ENCODE measurements around the gene HMGN5. TPM values are rescaled to one million over a fixed set of nuclear protein-coding genes. Genes with fewer than 3 reads are reported as not detected.
A peak's percentile ranks its signal among the peaks of the same experiment; 100 is the strongest.

HMGN5 gene
- 1 to 10 TPM; 1.2 to 2.8 TPM for total RNA-seq

GRCh38 chrX:81201671-81202455, at the start of gene HMGN5, which contains the start of gene SH3BGRL:
Gene HMGN5, minus strand, starts transcription at chrX:81201913. Its CDS starts 80,364 bp downstream, at chrX:81121549.
Gene SH3BGRL, plus strand, starts transcription at chrX:81202102. Its CDS starts 99 bp downstream, at chrX:81202201.
- Mint-ChIP-seq H3K27me3 (no peaks in the 10 kb centered on the region), H3K4me3 (peak within 1 kb of the TSS; percentile 94), H3K9me3 (no peaks in the 10 kb centered on the region), H3K4me1 (peaks cover 15% of the 10 kb centered on the region), H3K27ac (peak within 1 kb of the TSS; percentile 90), H3K36me3 (ENCODE audit: low read depth) (peaks cover 10% of the 10 kb centered on the region)
- ATAC-seq (replicated peaks) = peak; percentile 97

- Mint-ChIP-seq H3K36me3 (ENCODE audit: low read depth) (peaks cover 23% of the 10 kb centered on the region), H3K27me3 (no peaks in the 10 kb centered on the region), H3K4me1 (peaks cover 8% of the 10 kb centered on the region), H3K27ac (no peak overlapping the region), H3K4me3 (no peak overlapping the region), H3K9me3 (peaks cover 5% of the 10 kb centered on the region)
- ATAC-seq (replicated peaks) = no peak
Measured at GRCh38 chrX:81241753-81242152, 40.0 kb upstream of the HMGN5 start.

GRCh38 chrX:81240701-81241331, 39.1 kb upstream of the HMGN5 start:
- H3K27ac Mint-ChIP-seq = no peak overlapping the region
- H3K9me3 Mint-ChIP-seq = peaks cover 5% of the 10 kb centered on the region
- no peaks in the 10 kb centered on the region for H3K27me3 Mint-ChIP-seq
- peaks cover 6% of the 10 kb centered on the region for H3K4me1 Mint-ChIP-seq
- peaks cover 31% of the 10 kb centered on the region for H3K36me3 Mint-ChIP-seq (ENCODE audit: low read depth)
- no peak for ATAC-seq (replicated peaks)
- H3K4me3 Mint-ChIP-seq = no peak overlapping the region

- H3K4me1 Mint-ChIP-seq = peaks cover 6% of the 10 kb centered on the region
- peaks cover 5% of the 10 kb centered on the region for H3K9me3 Mint-ChIP-seq
- ATAC-seq (replicated peaks) = no peak
- peaks cover 34% of the 10 kb centered on the region for H3K36me3 Mint-ChIP-seq (ENCODE audit: low read depth)
- H3K27me3 Mint-ChIP-seq = no peaks in the 10 kb centered on the region
- H3K27ac Mint-ChIP-seq = no peak overlapping the region
- no peak overlapping the region for H3K4me3 Mint-ChIP-seq
Measured at GRCh38 chrX:81238166-81238565, 36.5 kb upstream of the HMGN5 start.

- Mint-ChIP-seq H3K27me3 (no peaks in the 10 kb centered on the region), H3K4me1 (peaks cover 6% of the 10 kb centered on the region), H3K9me3 (peaks cover 5% of the 10 kb centered on the region), H3K36me3 (ENCODE audit: low read depth) (peaks cover 34% of the 10 kb centered on the region), H3K4me3 (no peak overlapping the region), H3K27ac (no peak overlapping the region)
- ATAC-seq (replicated peaks) = no peak
Measured at GRCh38 chrX:81237516-81237915, 35.8 kb upstream of the HMGN5 start.

- no peak overlapping the region for H3K27ac Mint-ChIP-seq
- H3K4me1 Mint-ChIP-seq = peaks cover 12% of the 10 kb centered on the region
- no peak overlapping the region for H3K4me3 Mint-ChIP-seq
- no peaks in the 10 kb centered on the region for H3K9me3 Mint-ChIP-seq
- H3K36me3 Mint-ChIP-seq (ENCODE audit: low read depth) = peaks cover 16% of the 10 kb centered on the region
- H3K27me3 Mint-ChIP-seq = no peaks in the 10 kb centered on the region
- no peak for ATAC-seq (replicated peaks)
Measured at GRCh38 chrX:81232218-81232617, 30.5 kb upstream of the HMGN5 start.

- H3K27me3 Mint-ChIP-seq = no peaks in the 10 kb centered on the region
- no peak for ATAC-seq (replicated peaks)
- H3K4me3 Mint-ChIP-seq = no peak overlapping the region
- H3K27ac Mint-ChIP-seq = no peak overlapping the region
- peaks cover 8% of the 10 kb centered on the region for H3K36me3 Mint-ChIP-seq (ENCODE audit: low read depth)
- H3K9me3 Mint-ChIP-seq = no peaks in the 10 kb centered on the region
- H3K4me1 Mint-ChIP-seq = peaks cover 12% of the 10 kb centered on the region
Measured at GRCh38 chrX:81231476-81231875, 29.8 kb upstream of the HMGN5 start.

- no peak overlapping the region for H3K27ac Mint-ChIP-seq
- no peaks in the 10 kb centered on the region for H3K27me3 Mint-ChIP-seq
- H3K36me3 Mint-ChIP-seq (ENCODE audit: low read depth) = no peaks in the 10 kb centered on the region
- H3K4me3 Mint-ChIP-seq = no peak overlapping the region
- peak; percentile 6 for ATAC-seq (replicated peaks)
- H3K9me3 Mint-ChIP-seq = no peaks in the 10 kb centered on the region
- H3K4me1 Mint-ChIP-seq = peaks cover 12% of the 10 kb centered on the region
Measured at GRCh38 chrX:81229901-81230300, 28.2 kb upstream of the HMGN5 start.

- ATAC-seq (replicated peaks) = no peak
- no peaks in the 10 kb centered on the region for H3K9me3 Mint-ChIP-seq
- H3K36me3 Mint-ChIP-seq (ENCODE audit: low read depth) = no peaks in the 10 kb centered on the region
- H3K27me3 Mint-ChIP-seq = no peaks in the 10 kb centered on the region
- H3K27ac Mint-ChIP-seq = no peak overlapping the region
- H3K4me1 Mint-ChIP-seq = peaks cover 12% of the 10 kb centered on the region
- H3K4me3 Mint-ChIP-seq = no peak overlapping the region
Measured at GRCh38 chrX:81229229-81229628, 27.5 kb upstream of the HMGN5 start.

- ATAC-seq (replicated peaks) = no peak
- H3K27me3 Mint-ChIP-seq = no peaks in the 10 kb centered on the region
Measured at GRCh38 chrX:81215685-81216084, 14.0 kb upstream of the HMGN5 start.

GRCh38 chrX:81208916-81209315, 7.2 kb upstream of the HMGN5 start:
- peaks cover 11% of the 10 kb centered on the region for H3K4me1 Mint-ChIP-seq
- H3K4me3 Mint-ChIP-seq = no peak overlapping the region
- H3K36me3 Mint-ChIP-seq (ENCODE audit: low read depth) = peaks cover 30% of the 10 kb centered on the region
- no peak for ATAC-seq (replicated peaks)
- H3K9me3 Mint-ChIP-seq = no peaks in the 10 kb centered on the region
- no peak overlapping the region for H3K27ac Mint-ChIP-seq
- no peaks in the 10 kb centered on the region for H3K27me3 Mint-ChIP-seq

More at GRCh38 chrX:81215685-81216084, 14.0 kb upstream of the HMGN5 start:
- H3K36me3 Mint-ChIP-seq (ENCODE audit: low read depth) = peaks cover 17% of the 10 kb centered on the region
- no peak overlapping the region for H3K27ac Mint-ChIP-seq
- H3K9me3 Mint-ChIP-seq = no peaks in the 10 kb centered on the region
- no peak overlapping the region for H3K4me3 Mint-ChIP-seq
- peaks cover 4% of the 10 kb centered on the region for H3K4me1 Mint-ChIP-seq

GRCh38 chrX:81206476-81206875, 4.8 kb upstream of the HMGN5 start:
- Mint-ChIP-seq H3K4me1 (peaks cover 11% of the 10 kb centered on the region), H3K36me3 (ENCODE audit: low read depth) (peaks cover 16% of the 10 kb centered on the region), H3K27me3 (no peaks in the 10 kb centered on the region), H3K9me3 (no peaks in the 10 kb centered on the region), H3K4me3 (no peak overlapping the region), H3K27ac (no peak overlapping the region)
- no peak for ATAC-seq (replicated peaks)

- H3K9me3 Mint-ChIP-seq = no peaks in the 10 kb centered on the region
- H3K27me3 Mint-ChIP-seq = no peaks in the 10 kb centered on the region
- no peak overlapping the region for H3K4me3 Mint-ChIP-seq
- no peak overlapping the region for H3K27ac Mint-ChIP-seq
- H3K4me1 Mint-ChIP-seq = peaks cover 15% of the 10 kb centered on the region
- peaks cover 13% of the 10 kb centered on the region for H3K36me3 Mint-ChIP-seq (ENCODE audit: low read depth)
- ATAC-seq (replicated peaks) = no peak
Measured at GRCh38 chrX:81205551-81205950, 3.8 kb upstream of the HMGN5 start.

GRCh38 chrX:81202943-81203342, 1.2 kb upstream of the HMGN5 start:
- H3K27ac Mint-ChIP-seq = peak overlapping the region; percentile 90
- ATAC-seq (replicated peaks) = no peak
- peak overlapping the region; percentile 94 for H3K4me3 Mint-ChIP-seq
- peaks cover 12% of the 10 kb centered on the region for H3K36me3 Mint-ChIP-seq (ENCODE audit: low read depth)
- H3K9me3 Mint-ChIP-seq = no peaks in the 10 kb centered on the region
- H3K27me3 Mint-ChIP-seq = no peaks in the 10 kb centered on the region
- peaks cover 15% of the 10 kb centered on the region for H3K4me1 Mint-ChIP-seq

GRCh38 chrX:81202456-81202819, 725 bp upstream of the HMGN5 start:
- Mint-ChIP-seq H3K4me3 (peak overlapping the region; percentile 94), H3K4me1 (peaks cover 15% of the 10 kb centered on the region), H3K27ac (peak overlapping the region; percentile 90), H3K27me3 (no peaks in the 10 kb centered on the region), H3K9me3 (no peaks in the 10 kb centered on the region), H3K36me3 (ENCODE audit: low read depth) (peaks cover 10% of the 10 kb centered on the region)
- peak; percentile 63 for ATAC-seq (replicated peaks)

All from activated T-helper 17 cell treated with anti-CD3 and anti-CD28 coated beads, Interleukin-2, amount 50 U/mL, for 72 hours (primary cell).